GM19468 (cell line): ENCODE measurements around the gene DOCK4.

Experiments used
- ATAC-seq: cut with Tn5 transposase; IDR thresholded peaks from one replicate; pipeline ENCODE4 v1.9.1; 2021; ENCODE audit warnings: mild to moderate bottlenecking, moderate library complexity, moderate number of reproducible peaks; ENCODE audit not compliant: unreplicated experiment; ENCODE audit errors: extremely low read depth

Gene DOCK4

GRCh38 chr7:111802194-111802772 is 403.9 kb downstream of the DOCK4 start:
- no peak for ATAC-seq

GRCh38 chr7:111801277-111801676 is 404.9 kb downstream of the DOCK4 start:
- ATAC-seq: no peak

- no peak for ATAC-seq
Observed at GRCh38 chr7:111796671-111797070, 409.5 kb downstream of the DOCK4 start.

GRCh38 chr7:111789870-111790269 is 416.3 kb downstream of the DOCK4 start:
- ATAC-seq: no peak

- ATAC-seq: no peak
Observed at GRCh38 chr7:111789048-111789320, 417.2 kb downstream of the DOCK4 start.

GRCh38 chr7:111788286-111789047 is 417.7 kb downstream of the DOCK4 start:
- ATAC-seq: no peak

- ATAC-seq: no peak
Observed at GRCh38 chr7:111787741-111788140, 418.5 kb downstream of the DOCK4 start.

GRCh38 chr7:111787099-111787498 is 419.1 kb downstream of the DOCK4 start:
- no peak for ATAC-seq

- no peak for ATAC-seq
Observed at GRCh38 chr7:111785076-111785475, 421.1 kb downstream of the DOCK4 start.

GRCh38 chr7:111784296-111784695 is 421.9 kb downstream of the DOCK4 start:
- ATAC-seq: no peak

GRCh38 chr7:111783854-111784253 is 422.3 kb downstream of the DOCK4 start:
- ATAC-seq: no peak

- no peak for ATAC-seq
Observed at GRCh38 chr7:111780527-111780926, 425.7 kb downstream of the DOCK4 start.

- ATAC-seq: no peak
Observed at GRCh38 chr7:111775206-111775605, 431.0 kb downstream of the DOCK4 start.

GRCh38 chr7:111772716-111773115 is 433.5 kb downstream of the DOCK4 start:
- ATAC-seq: no peak

GRCh38 chr7:111771638-111772037 is 434.6 kb downstream of the DOCK4 start:
- ATAC-seq: no peak

- no peak for ATAC-seq
Observed at GRCh38 chr7:111770116-111770515, 436.1 kb downstream of the DOCK4 start.

GRCh38 chr7:111765751-111766643 is 440.2 kb downstream of the DOCK4 start:
- ATAC-seq: no peak

- no peak for ATAC-seq
Observed at GRCh38 chr7:111763221-111763801, 442.9 kb downstream of the DOCK4 start.

- ATAC-seq: no peak
Observed at GRCh38 chr7:111762799-111763198, 443.4 kb downstream of the DOCK4 start.

GRCh38 chr7:111762211-111762610 is 444.0 kb downstream of the DOCK4 start:
- no peak for ATAC-seq

GRCh38 chr7:111760043-111760442 is 446.2 kb downstream of the DOCK4 start:
- ATAC-seq: no peak
